ENCODE measurements around the gene BSPRY. TPM values are rescaled to one million over a fixed set of nuclear protein-coding genes. Genes with fewer than 3 reads are reported as not detected.
"Not testable (repeated sequence)": the region's sequence is repeated elsewhere in the genome, so short reads cannot be mapped to it uniquely, and the experiment has no call there.

The BSPRY gene
- polyA plus RNA-seq, 1 donor, result 9.5 TPM

- H3K27me3 ChIP-seq (ENCODE audit: control insufficient read depth, insufficient read depth, low read length), result no peaks in the 10 kb centered on the region
- no CpG with 5 or more reads among the region's 7 CpGs for WGBS (ENCODE audit: insufficient coverage, low lambda C conversion rate)
Measured at GRCh38 chr9:113393281-113393680, 43.9 kb downstream of the BSPRY start.

GRCh38 chr9:113395000-113395861 lies 45.9 kb downstream of the BSPRY start:
- Histone ChIP-seq H3K27me3 (ENCODE audit: control insufficient read depth, insufficient read depth, low read length) (no peaks in the 10 kb centered on the region), H3K36me3 (ENCODE audit: control insufficient read depth, insufficient read depth, low read length) (peaks cover 30% of the 10 kb centered on the region), H3K4me1 (ENCODE audit: control insufficient read depth, insufficient read depth, low read length) (peaks cover 35% of the 10 kb centered on the region), H3K9me3 (ENCODE audit: control insufficient read depth, low read depth, low read length) (no peaks in the 10 kb centered on the region), H3K27ac (ENCODE audit: low read length) (no peak overlapping the region), H3K4me3 (ENCODE audit: low read length) (no peak overlapping the region)
- WGBS (ENCODE audit: insufficient coverage, low lambda C conversion rate), result 98% methylated on average over 4 of the region's 9 CpGs
- peak; percentile 49 to 69 for DNase-seq

More at GRCh38 chr9:113393281-113393680, 43.9 kb downstream of the BSPRY start:
- Histone ChIP-seq H3K4me3 (ENCODE audit: low read length) (no peak overlapping the region), H3K27ac (ENCODE audit: low read length) (no peak overlapping the region), H3K4me1 (ENCODE audit: control insufficient read depth, insufficient read depth, low read length) (peaks cover 45% of the 10 kb centered on the region), H3K36me3 (ENCODE audit: control insufficient read depth, insufficient read depth, low read length) (peaks cover 46% of the 10 kb centered on the region), H3K9me3 (ENCODE audit: control insufficient read depth, low read depth, low read length) (no peaks in the 10 kb centered on the region)
- no peak for DNase-seq

- peak; percentile 47 to 75 for DNase-seq
- peaks cover 12% of the 10 kb centered on the region for H3K36me3 ChIP-seq (ENCODE audit: control insufficient read depth, insufficient read depth, low read length)
- WGBS (ENCODE audit: insufficient coverage, low lambda C conversion rate), result 60% methylated on average over 1 of the region's 3 CpGs
- peak overlapping the region; percentile 69 for H3K27ac ChIP-seq (ENCODE audit: low read length)
- no peaks in the 10 kb centered on the region for H3K27me3 ChIP-seq (ENCODE audit: control insufficient read depth, insufficient read depth, low read length)
- H3K9me3 ChIP-seq (ENCODE audit: control insufficient read depth, low read depth, low read length), result no peaks in the 10 kb centered on the region
- no peak overlapping the region for H3K4me3 ChIP-seq (ENCODE audit: low read length)
- peaks cover 38% of the 10 kb centered on the region for H3K4me1 ChIP-seq (ENCODE audit: control insufficient read depth, insufficient read depth, low read length)
Measured at GRCh38 chr9:113397203-113397631, 47.9 kb downstream of the BSPRY start.

- peaks cover 38% of the 10 kb centered on the region for H3K4me1 ChIP-seq (ENCODE audit: control insufficient read depth, insufficient read depth, low read length)
- no peak for DNase-seq
- no peak overlapping the region for H3K4me3 ChIP-seq (ENCODE audit: low read length)
- no peaks in the 10 kb centered on the region for H3K9me3 ChIP-seq (ENCODE audit: control insufficient read depth, low read depth, low read length)
- H3K27me3 ChIP-seq (ENCODE audit: control insufficient read depth, insufficient read depth, low read length), result no peaks in the 10 kb centered on the region
- no CpG with 5 or more reads among the region's 5 CpGs for WGBS (ENCODE audit: insufficient coverage, low lambda C conversion rate)
- no peak overlapping the region for H3K27ac ChIP-seq (ENCODE audit: low read length)
- peaks cover 4% of the 10 kb centered on the region for H3K36me3 ChIP-seq (ENCODE audit: control insufficient read depth, insufficient read depth, low read length)
Measured at GRCh38 chr9:113398796-113399195, 49.5 kb downstream of the BSPRY start.

- H3K4me3 ChIP-seq (ENCODE audit: low read length), result peak overlapping the region; percentile 95
- no peak overlapping the region for H3K27ac ChIP-seq (ENCODE audit: low read length)
- WGBS (ENCODE audit: insufficient coverage, low lambda C conversion rate), result no CpG with 5 or more reads among the region's 3 CpGs
- DNase-seq, result no peak
- H3K36me3 ChIP-seq (ENCODE audit: control insufficient read depth, insufficient read depth, low read length), result peaks cover 4% of the 10 kb centered on the region
- H3K4me1 ChIP-seq (ENCODE audit: control insufficient read depth, insufficient read depth, low read length), result peaks cover 38% of the 10 kb centered on the region
- H3K27me3 ChIP-seq (ENCODE audit: control insufficient read depth, insufficient read depth, low read length), result no peaks in the 10 kb centered on the region
- H3K9me3 ChIP-seq (ENCODE audit: control insufficient read depth, low read depth, low read length), result no peaks in the 10 kb centered on the region
Measured at GRCh38 chr9:113399646-113400200, 50.4 kb downstream of the BSPRY start.

- H3K9me3 ChIP-seq (ENCODE audit: control insufficient read depth, low read depth, low read length), result no peaks in the 10 kb centered on the region
- peaks cover 4% of the 10 kb centered on the region for H3K36me3 ChIP-seq (ENCODE audit: control insufficient read depth, insufficient read depth, low read length)
- H3K27me3 ChIP-seq (ENCODE audit: control insufficient read depth, insufficient read depth, low read length), result no peaks in the 10 kb centered on the region
- peak within 1 kb of the TSS; percentile 60 for H3K27ac ChIP-seq (ENCODE audit: low read length)
- H3K4me1 ChIP-seq (ENCODE audit: control insufficient read depth, insufficient read depth, low read length), result peaks cover 31% of the 10 kb centered on the region
- H3K4me3 ChIP-seq (ENCODE audit: low read length), result peak within 1 kb of the TSS; percentile 95
- no CpG with 5 or more reads among the region's 50 CpGs for WGBS (ENCODE audit: insufficient coverage, low lambda C conversion rate)
- peak; percentile 99 to 100 for DNase-seq
Measured at GRCh38 chr9:113401027-113401792, 51.9 kb downstream of the BSPRY start, which contains the start of gene ALAD. Gene ALAD, minus strand, starts transcription at chr9:113401284. Its CDS starts 7,725 bp downstream, at chr9:113393559.

GRCh38 chr9:113403646-113404045 lies 54.3 kb downstream of the BSPRY start:
- WGBS (ENCODE audit: insufficient coverage, low lambda C conversion rate), result 100% methylated on average over 1 of the region's 2 CpGs
- H3K4me1 ChIP-seq (ENCODE audit: control insufficient read depth, insufficient read depth, low read length), result peaks cover 11% of the 10 kb centered on the region
- no peak overlapping the region for H3K4me3 ChIP-seq (ENCODE audit: low read length)
- H3K9me3 ChIP-seq (ENCODE audit: control insufficient read depth, low read depth, low read length), result no peaks in the 10 kb centered on the region
- H3K36me3 ChIP-seq (ENCODE audit: control insufficient read depth, insufficient read depth, low read length), result peaks cover 16% of the 10 kb centered on the region
- DNase-seq, result no peak
- H3K27ac ChIP-seq (ENCODE audit: low read length), result no peak overlapping the region
- no peaks in the 10 kb centered on the region for H3K27me3 ChIP-seq (ENCODE audit: control insufficient read depth, insufficient read depth, low read length)

- H3K36me3 ChIP-seq (ENCODE audit: control insufficient read depth, insufficient read depth, low read length), result peaks cover 18% of the 10 kb centered on the region
- no CpG with 5 or more reads among the region's 9 CpGs for WGBS (ENCODE audit: insufficient coverage, low lambda C conversion rate)
- not testable (repeated sequence) for H3K4me1 ChIP-seq (ENCODE audit: control insufficient read depth, insufficient read depth, low read length); H3K4me3 ChIP-seq (ENCODE audit: low read length); H3K9me3 ChIP-seq (ENCODE audit: control insufficient read depth, low read depth, low read length); H3K27ac ChIP-seq (ENCODE audit: low read length); DNase-seq; H3K27me3 ChIP-seq (ENCODE audit: control insufficient read depth, insufficient read depth, low read length)
Measured at GRCh38 chr9:113406353-113406752, 57.0 kb downstream of the BSPRY start.

GRCh38 chr9:113406873-113407511 lies 57.7 kb downstream of the BSPRY start:
- peaks cover 18% of the 10 kb centered on the region for H3K36me3 ChIP-seq (ENCODE audit: control insufficient read depth, insufficient read depth, low read length)
- peak; percentile 51 to 64 for DNase-seq
- H3K27me3 ChIP-seq (ENCODE audit: control insufficient read depth, insufficient read depth, low read length); H3K4me1 ChIP-seq (ENCODE audit: control insufficient read depth, insufficient read depth, low read length); H3K27ac ChIP-seq (ENCODE audit: low read length); H3K4me3 ChIP-seq (ENCODE audit: low read length); H3K9me3 ChIP-seq (ENCODE audit: control insufficient read depth, low read depth, low read length): not testable (repeated sequence)
- 80% methylated on average over 1 of the region's 7 CpGs for WGBS (ENCODE audit: insufficient coverage, low lambda C conversion rate)

- Histone ChIP-seq H3K27me3 (ENCODE audit: control insufficient read depth, insufficient read depth, low read length) (no peaks in the 10 kb centered on the region), H3K4me3 (ENCODE audit: low read length) (peak overlapping the region; percentile 76), H3K9me3 (ENCODE audit: control insufficient read depth, low read depth, low read length) (no peaks in the 10 kb centered on the region), H3K4me1 (ENCODE audit: control insufficient read depth, insufficient read depth, low read length) (no peaks in the 10 kb centered on the region), H3K36me3 (ENCODE audit: control insufficient read depth, insufficient read depth, low read length) (peaks cover 18% of the 10 kb centered on the region), H3K27ac (ENCODE audit: low read length) (peak overlapping the region; percentile 98)
- no peak for DNase-seq
- WGBS (ENCODE audit: insufficient coverage, low lambda C conversion rate), result no CpG with 5 or more reads among the region's 10 CpGs
Measured at GRCh38 chr9:113409481-113409880, 60.1 kb downstream of the BSPRY start.

Data from large intestine (tissue), 3 donors.